Measurements from ENCODE around the gene PRAMEF12.
"Not testable (repeated sequence)": the region's sequence is repeated elsewhere in the genome, so short reads cannot be mapped to it uniquely, and the experiment has no call there.

The PRAMEF12 gene

DNA sequence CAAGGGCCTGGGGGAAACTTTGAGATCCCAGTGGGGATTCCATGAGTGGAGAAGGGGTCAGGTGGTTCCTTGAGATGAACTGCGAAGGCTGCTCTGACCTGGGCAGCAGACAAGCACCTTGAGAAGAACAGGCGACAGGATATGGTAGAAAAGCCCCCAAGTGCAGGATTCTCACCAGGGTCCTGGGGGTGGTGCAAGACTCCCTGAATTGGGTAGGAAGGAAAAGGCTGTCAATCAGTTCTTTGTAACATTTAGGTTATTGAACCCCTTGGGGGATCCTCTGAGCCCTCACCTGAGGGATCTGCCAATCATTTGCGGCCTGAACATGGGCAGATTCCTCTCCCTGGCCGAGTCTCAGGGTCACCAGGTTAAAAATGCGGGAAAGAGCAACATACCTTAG, 2.4 kb upstream of the PRAMEF12 start:
- DNase-seq: no peak

DNA sequence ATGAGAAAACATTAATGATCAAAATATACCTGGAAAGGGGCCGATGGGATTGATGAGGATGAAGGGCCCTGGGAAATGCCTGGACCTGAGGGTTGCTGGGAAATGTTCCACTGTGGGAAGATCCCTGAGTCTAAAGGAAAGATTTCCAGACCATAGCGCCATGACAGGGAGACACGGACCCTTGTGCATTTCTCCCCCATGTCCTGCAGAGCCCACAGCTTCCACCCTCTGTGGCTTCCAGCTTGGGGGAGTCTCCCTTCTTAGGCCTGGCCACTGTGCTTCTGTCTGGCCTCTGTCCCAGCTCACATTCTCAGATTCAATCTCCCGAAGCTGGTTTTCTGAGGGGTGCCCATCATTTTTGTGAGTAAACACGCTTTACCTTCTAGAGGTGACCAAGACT, 1.0 kb upstream of the PRAMEF12 start:
- DNase-seq: no peak

DNA sequence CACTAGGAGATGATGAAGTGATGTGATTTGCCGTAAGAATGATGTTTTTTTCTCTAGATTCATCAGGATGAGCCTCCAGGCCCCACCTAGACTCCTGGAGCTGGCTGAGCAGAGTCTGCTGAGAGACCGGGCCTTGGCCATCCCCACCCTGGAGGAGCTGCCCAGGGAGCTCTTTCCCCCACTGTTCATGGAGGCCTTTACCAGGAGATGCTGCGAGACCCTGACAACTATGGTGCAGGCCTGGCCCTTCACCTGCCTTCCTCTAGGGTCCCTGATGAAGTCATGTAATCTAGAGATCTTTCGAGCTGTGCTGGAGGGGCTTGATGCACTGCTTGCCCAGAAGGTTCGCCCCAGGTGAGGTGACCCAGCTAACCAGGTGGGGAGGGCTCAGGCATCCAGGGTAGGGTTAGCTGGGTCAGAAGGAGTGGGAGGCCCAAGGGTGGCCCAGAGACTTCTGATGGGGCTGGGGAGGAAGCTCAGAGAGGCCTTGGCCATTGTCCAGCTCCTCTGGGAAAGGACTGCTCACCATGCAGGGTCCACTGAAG, 1.3 kb downstream of the PRAMEF12 start:
- DNase-seq: no peak

- DNase-seq: no peak
These were observed 1.9 kb downstream of the PRAMEF12 start for GRCh38 chr1:12775443-12775842.

- no peak for DNase-seq
These were observed 3.4 kb downstream of the PRAMEF12 start for GRCh38 chr1:12776801-12777557.

DNA sequence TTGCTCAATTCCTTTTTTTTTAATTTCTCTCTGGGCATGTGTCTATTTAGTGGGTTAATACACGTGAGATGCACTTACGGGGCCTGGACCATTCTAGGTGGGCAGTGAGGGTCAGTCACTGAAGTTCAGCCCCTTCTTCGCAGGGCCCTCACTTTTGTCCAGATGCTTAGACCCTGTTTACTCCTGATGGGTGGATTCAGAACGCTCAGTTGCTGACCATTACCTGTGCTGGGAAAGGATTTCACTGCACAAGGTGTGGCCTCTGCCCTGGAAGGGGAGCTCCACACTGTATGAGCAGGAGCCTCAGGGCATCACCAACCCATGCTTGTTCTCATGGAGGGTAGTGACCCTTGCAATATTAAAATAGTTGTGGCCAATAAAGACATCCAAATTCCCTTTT, 4.5 kb downstream of the PRAMEF12 start:
- DNase-seq: no peak

GRCh38 chr1:12778907-12779306, 5.4 kb downstream of the PRAMEF12 start:
- no peak for DNase-seq

GRCh38 chr1:12781488-12781887, 8.0 kb downstream of the PRAMEF12 start:
- DNase-seq: not testable (repeated sequence)

DNA sequence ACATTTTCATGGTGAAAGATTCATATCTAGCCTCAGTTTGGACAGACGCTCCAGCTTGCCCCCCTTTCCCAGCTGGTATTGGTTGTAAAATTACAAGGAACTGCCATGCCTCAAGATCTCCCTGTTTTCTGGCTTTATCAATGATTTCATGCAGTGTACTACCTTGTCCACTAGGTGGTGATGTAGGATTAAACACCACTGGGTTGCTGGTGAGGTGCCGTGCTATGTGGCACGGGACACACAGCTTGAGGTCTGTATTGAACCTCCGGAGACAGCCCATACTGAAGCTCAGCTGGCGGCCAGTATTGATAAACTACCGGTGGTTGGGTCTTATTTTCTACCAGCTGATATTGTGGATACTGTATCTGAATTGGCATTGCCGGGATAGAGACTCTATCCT, 10.2 kb downstream of the PRAMEF12 start:
- not testable (repeated sequence) for DNase-seq

GRCh38 chr1:12784729-12785128, 11.2 kb downstream of the PRAMEF12 start:
- not testable (repeated sequence) for DNase-seq

DNA sequence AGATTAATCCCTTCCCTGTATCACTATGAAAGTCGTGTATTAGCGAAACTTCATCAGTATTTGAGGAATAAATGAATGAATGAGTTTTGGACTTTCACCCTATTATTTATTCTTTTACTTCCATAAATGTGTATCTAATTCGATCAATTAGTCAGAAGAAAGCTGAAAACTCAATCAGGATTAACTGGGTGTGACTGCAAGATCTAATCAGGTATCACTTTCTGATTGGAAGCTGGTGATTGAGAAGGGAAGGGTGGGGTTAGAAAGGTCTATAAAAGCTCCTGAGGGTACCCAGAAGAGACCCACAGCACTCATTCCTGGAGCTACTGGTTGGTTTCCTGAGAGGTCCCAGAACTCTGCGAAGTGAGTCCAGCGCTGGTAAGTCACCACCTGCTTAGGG, 17.6 kb downstream of the PRAMEF12 start, which contains the start of gene PRAMEF1:
Gene PRAMEF1, plus strand, starts transcription at position 301 of the 400 bp plus-strand sequence. CDS start 1,831 bp downstream, outside the sequence.
- not testable (repeated sequence) for DNase-seq

GRCh38 chr1:12798911-12799310, 25.4 kb downstream of the PRAMEF12 start:
- no peak for DNase-seq

DNA sequence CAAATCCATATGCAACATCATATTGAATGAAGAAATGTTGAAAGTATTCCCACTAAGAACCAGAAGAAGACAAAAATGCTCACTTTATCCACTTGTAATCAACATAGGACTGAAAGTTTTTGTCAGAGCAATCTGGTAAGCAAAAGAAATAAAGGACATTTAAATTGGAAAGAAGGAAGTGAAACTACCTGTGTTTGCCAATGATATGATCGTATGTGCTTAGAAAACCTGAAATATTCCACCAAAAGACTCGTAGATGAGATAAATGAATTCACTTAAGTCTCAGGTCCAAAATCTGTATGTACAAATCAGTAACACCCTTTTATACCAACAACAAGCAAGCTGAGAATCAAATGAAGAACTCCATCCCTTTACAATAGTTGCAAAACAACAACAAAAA, 26.2 kb downstream of the PRAMEF12 start:
- DNase-seq: no peak

- no peak for DNase-seq
These were observed 36.4 kb downstream of the PRAMEF12 start for GRCh38 chr1:12809933-12810332.

DNA sequence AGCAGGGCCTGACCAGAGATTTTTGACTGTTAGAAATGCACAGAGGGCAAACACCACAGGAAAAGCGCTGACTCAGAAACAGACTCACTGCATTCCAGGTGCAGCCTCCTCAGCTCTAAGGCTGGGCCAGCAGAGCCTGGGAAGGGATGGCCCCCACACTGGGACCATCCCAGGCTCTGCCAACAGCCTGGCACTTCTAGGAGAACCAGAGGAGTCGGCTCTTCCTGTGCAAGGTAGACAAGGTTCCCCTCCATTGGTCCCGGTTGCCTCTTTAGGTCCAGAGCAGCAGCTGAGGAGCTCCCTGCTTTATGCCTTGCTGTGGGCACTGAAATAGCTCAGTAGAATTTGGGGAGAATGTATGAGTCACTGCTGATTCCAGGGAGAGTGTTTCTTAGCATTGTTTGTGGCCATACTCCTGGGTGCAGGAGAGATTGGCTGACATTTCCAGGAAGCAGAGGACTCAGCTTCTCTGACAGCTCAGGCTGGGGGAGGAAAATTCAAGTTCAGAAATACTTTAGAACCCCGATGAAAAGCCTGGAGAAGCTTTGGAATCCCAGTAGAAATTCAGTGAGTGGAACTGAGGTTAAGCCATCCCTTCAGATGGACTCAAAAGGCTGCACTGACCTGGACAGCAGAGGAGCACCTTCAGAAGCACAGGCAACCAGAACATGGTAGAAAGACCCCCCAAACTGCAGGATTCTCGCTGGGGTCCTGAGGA, 37.3 kb downstream of the PRAMEF12 start:
- no peak for DNase-seq

- no peak for DNase-seq
These were observed 37.9 kb downstream of the PRAMEF12 start for GRCh38 chr1:12811409-12811784.

GRCh38 chr1:12819061-12819460, 45.5 kb downstream of the PRAMEF12 start:
- DNase-seq: not testable (repeated sequence)

Measured in activated CD8-positive, alpha-beta memory T cell treated with anti-CD3 and anti-CD28 coated beads, Interleukin-2, amount 50 U/mL, for 4 hours (primary cell).